Sigmoid colon (tissue), 7 donors: ENCODE measurements around the gene FAH. TPM values are rescaled to one million over a fixed set of nuclear protein-coding genes. Genes with fewer than 3 reads are reported as not detected.

ENCODE experiments used
- DNase-seq: peaks from one replicate; pipeline ENCODE4 v3.0.0-alpha.2; 2019
- H3K27ac ChIP-seq, 4 donors: fragments of 200-600 bp; sonication (generic); one replicate each; pipeline ENCODE4 v1.5.1; 2016 to 2019; ENCODE audit warnings: mild to moderate bottlenecking in 1 of 4
- H3K27me3 ChIP-seq, 3 donors: fragments of 200-600 bp; sonication (generic); one replicate each; pipeline ENCODE4 v1.5.1; 2019; ENCODE audit warnings: mild to moderate bottlenecking in 1 of 3
- H3K36me3 ChIP-seq, 4 donors: fragments of 200-600 bp; sonication (generic); one replicate each; pipeline ENCODE4 v1.5.1; 2016 to 2019
- H3K4me1 ChIP-seq, 4 donors: fragments of 200-600 bp; sonication (generic); one replicate each; pipeline ENCODE4 v1.5.1; 2017 to 2019
- H3K4me3 ChIP-seq, 4 donors: fragments of 200-600 bp; sonication (generic); one replicate each; pipeline ENCODE4 v1.5.1; 2017 to 2019; ENCODE audit warnings: mild to moderate bottlenecking in 2 of 4, moderate library complexity in 1 of 4
- H3K9me3 ChIP-seq, 4 donors: fragments of 200-600 bp in 3 of 4; sonication (generic) in 3 of 4; one replicate each; pipeline versions ENCODE4 v1.5.1 to v1.6.1; 2013 to 2019
- CTCF ChIP-seq, 4 experiments: fragments of 450-650 bp in 3 of 4; fragments of 200-600 bp in 1 of 4; IDR thresholded peaks; one replicate each; pipeline ENCODE4 v1.5.1; 2016 to 2019; ENCODE audit warnings: antibody characterized with exemption in 4 of 4, mild to moderate bottlenecking in 3 of 4, moderate library complexity in 2 of 4
- EP300 ChIP-seq, 4 donors: sonication (generic); formaldehyde crosslinking; IDR thresholded peaks; one replicate each; pipeline ENCODE4 v1.6.1; 2017; ENCODE audit warnings: antibody characterized with exemption in 4 of 4
- POLR2A ChIP-seq, 2 donors: fragments of 450-650 bp; IDR thresholded peaks; one replicate each; pipeline ENCODE4 v1.6.1; 2016; ENCODE audit warnings: antibody characterized with exemption in 2 of 2, mild to moderate bottlenecking in 2 of 2, moderate library complexity in 2 of 2
- POLR2AphosphoS5 ChIP-seq, 4 donors: sonication (generic); formaldehyde crosslinking; IDR thresholded peaks; one replicate each; pipeline ENCODE4 v1.6.1; 2017; ENCODE audit warnings: antibody characterized with exemption in 4 of 4
- WGBS, 2 donors: extraction: QIAGEN DNeasy Blood & Tissue Kit; methylation state at CpG; one replicate each; pipeline ENCODE4 v1.1.7; 2013; 5-methylcytosine and 5-hydroxymethylcytosine counted together
- intact Hi-C: fragments of 100-400 bp; cut with DNase I; formaldehyde crosslinking; loops from one replicate; pipeline ENCODE4 v1.15.1; 2023
- polyA plus RNA-seq, 3 donors: library from polyadenylated mRNA; stranded (reverse); fragments of 200-250 nt; gene quantifications; one replicate each; pipeline ENCODE4 v1.2.3, GENCODE V29; 2013
- total RNA-seq, 4 donors: library from RNA; depleted of rRNA; stranded (reverse); fragments of >200 nt; gene quantifications; one replicate each; pipeline ENCODE4 v1.1.0, GENCODE V29; 2016
- donor health status: healthy with polysubstance abuse.
- donor health status: Bipolar disorder and iron deficiency.
- donor health status: healthy.

FAH gene
- total and polyA plus RNA-seq, 7 donors = 11.4 to 23.5 (median 14.4) TPM

- H3K4me1 ChIP-seq = peaks cover 0 to 36% (median 16%) of the 10 kb centered on the region in 4 donors
- no peaks in the 10 kb centered on the region for H3K36me3 ChIP-seq
- H3K27me3 ChIP-seq = no peaks in the 10 kb centered on the region
- H3K4me3 ChIP-seq = no peak overlapping the region
- 95 to 98% methylated on average over 6 of the region's 6 CpGs for WGBS, 2 donors
- no peaks in the 10 kb centered on the region for H3K9me3 ChIP-seq
- H3K27ac ChIP-seq = no peak overlapping the region
- intact Hi-C loops = no loop called here
- no peak for DNase-seq
- TF ChIP-seq EP300 (IDR thresholded peaks at IDR 0.05) (no peak), CTCF (IDR thresholded peaks at IDR 0.05) (no peak), POLR2AphosphoS5 (IDR thresholded peaks at IDR 0.05) (no peak), POLR2A (IDR thresholded peaks at IDR 0.05) (no peak)
These were observed 45.6 kb upstream of the FAH start for GRCh38 chr15:80107204-80107603.

GRCh38 chr15:80107774-80108173, 45.0 kb upstream of the FAH start:
- peaks cover 0 to 38% (median 16%) of the 10 kb centered on the region in 4 donors for H3K4me1 ChIP-seq
- no peaks in the 10 kb centered on the region for H3K27me3 ChIP-seq
- TF ChIP-seq EP300 (IDR thresholded peaks at IDR 0.05) = no peak
- no peak for TF ChIP-seq CTCF (IDR thresholded peaks at IDR 0.05)
- no peak for TF ChIP-seq POLR2A (IDR thresholded peaks at IDR 0.05)
- TF ChIP-seq POLR2AphosphoS5 (IDR thresholded peaks at IDR 0.05) = no peak
- intact Hi-C loops = no loop called here
- H3K27ac ChIP-seq = no peak overlapping the region
- H3K36me3 ChIP-seq = no peaks in the 10 kb centered on the region
- 76 to 82% methylated on average over 2 to 3 of the region's 3 CpGs for WGBS, 2 donors
- H3K4me3 ChIP-seq = no peak overlapping the region
- no peaks in the 10 kb centered on the region for H3K9me3 ChIP-seq
- no peak for DNase-seq

GRCh38 chr15:80109388-80109787, 43.4 kb upstream of the FAH start:
- H3K4me1 ChIP-seq = peaks cover 0 to 46% (median 20%) of the 10 kb centered on the region in 4 donors
- TF ChIP-seq POLR2AphosphoS5 (IDR thresholded peaks at IDR 0.05) (no peak), CTCF (IDR thresholded peaks at IDR 0.05) (no peak), POLR2A (IDR thresholded peaks at IDR 0.05) (no peak), EP300 (IDR thresholded peaks at IDR 0.05) (no peak)
- no peak overlapping the region for H3K27ac ChIP-seq
- no peaks in the 10 kb centered on the region for H3K9me3 ChIP-seq
- intact Hi-C loops = no loop called here
- DNase-seq = no peak
- no peaks in the 10 kb centered on the region for H3K27me3 ChIP-seq
- WGBS, 2 donors = 62 to 89% methylated on average over 3 of the region's 3 CpGs
- H3K4me3 ChIP-seq = no peak overlapping the region
- H3K36me3 ChIP-seq = no peaks in the 10 kb centered on the region

- intact Hi-C loops = no loop called here
- DNase-seq = no peak
These were observed 41.9 kb upstream of the FAH start for GRCh38 chr15:80110920-80111319.

More at GRCh38 chr15:80110920-80111319, 41.9 kb upstream of the FAH start:
- H3K27ac ChIP-seq = no peak overlapping the region
- H3K9me3 ChIP-seq = no peaks in the 10 kb centered on the region
- H3K4me1 ChIP-seq = peaks cover 0 to 47% (median 15%) of the 10 kb centered on the region in 4 donors
- no peaks in the 10 kb centered on the region for H3K27me3 ChIP-seq
- no peaks in the 10 kb centered on the region for H3K36me3 ChIP-seq
- no peak for TF ChIP-seq POLR2AphosphoS5 (IDR thresholded peaks at IDR 0.05)
- TF ChIP-seq EP300 (IDR thresholded peaks at IDR 0.05) = no peak
- no peak for TF ChIP-seq POLR2A (IDR thresholded peaks at IDR 0.05)
- no peak for TF ChIP-seq CTCF (IDR thresholded peaks at IDR 0.05)
- H3K4me3 ChIP-seq = no peak overlapping the region
